ENCODE measurements around the gene NR3C2.

DNA sequence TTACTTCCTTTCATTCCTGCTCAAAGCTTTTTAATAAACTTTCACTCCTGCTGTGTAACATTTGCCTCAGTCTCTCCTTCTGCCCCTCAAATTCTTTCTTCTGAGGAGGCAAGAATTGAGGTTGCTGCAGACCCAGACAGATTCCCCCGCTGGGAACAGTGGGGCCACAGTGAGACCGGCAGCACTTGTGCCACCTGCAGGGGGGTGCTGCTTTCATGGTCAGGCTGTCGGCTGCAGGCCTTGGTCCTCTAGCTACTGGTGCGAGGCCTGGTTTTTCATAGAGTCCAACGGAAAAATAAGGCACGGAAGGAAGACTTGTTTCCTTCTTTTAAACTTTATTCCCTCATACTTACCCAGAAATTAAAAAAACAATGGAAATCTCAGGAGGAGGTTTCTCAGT is 296.7 kb downstream of the NR3C2 start:
- TF ChIP-seq, protein P1, sequence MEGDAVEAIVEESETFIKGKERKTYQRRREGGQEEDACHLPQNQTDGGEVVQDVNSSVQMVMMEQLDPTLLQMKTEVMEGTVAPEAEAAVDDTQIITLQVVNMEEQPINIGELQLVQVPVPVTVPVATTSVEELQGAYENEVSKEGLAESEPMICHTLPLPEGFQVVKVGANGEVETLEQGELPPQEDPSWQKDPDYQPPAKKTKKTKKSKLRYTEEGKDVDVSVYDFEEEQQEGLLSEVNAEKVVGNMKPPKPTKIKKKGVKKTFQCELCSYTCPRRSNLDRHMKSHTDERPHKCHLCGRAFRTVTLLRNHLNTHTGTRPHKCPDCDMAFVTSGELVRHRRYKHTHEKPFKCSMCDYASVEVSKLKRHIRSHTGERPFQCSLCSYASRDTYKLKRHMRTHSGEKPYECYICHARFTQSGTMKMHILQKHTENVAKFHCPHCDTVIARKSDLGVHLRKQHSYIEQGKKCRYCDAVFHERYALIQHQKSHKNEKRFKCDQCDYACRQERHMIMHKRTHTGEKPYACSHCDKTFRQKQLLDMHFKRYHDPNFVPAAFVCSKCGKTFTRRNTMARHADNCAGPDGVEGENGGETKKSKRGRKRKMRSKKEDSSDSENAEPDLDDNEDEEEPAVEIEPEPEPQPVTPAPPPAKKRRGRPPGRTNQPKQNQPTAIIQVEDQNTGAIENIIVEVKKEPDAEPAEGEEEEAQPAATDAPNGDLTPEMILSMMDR (IDR thresholded peaks at IDR 0.05), result no peak
- no peak for TF ChIP-seq POLR2A (IDR thresholded peaks at IDR 0.05)

Data from testis (tissue), 2 donors.